OCI-LY7 (cell line): ENCODE measurements around the gene CIB4.

Experiments
- CTCF ChIP-seq: fragments of 200-600 bp; sonication (generic); conservative IDR thresholded peaks from 2 replicates; pipeline ENCODE4 v1.5.1; 2014; ENCODE audit warnings: mild to moderate bottlenecking, antibody characterized with exemption, low read length, moderate library complexity, mixed read lengths
- EZH2phosphoT487 ChIP-seq: fragments of 200-600 bp; sonication (generic); IDR thresholded peaks from 2 replicates; pipeline ENCODE4 v1.6.1; 2018; ENCODE audit warnings: low read depth, borderline replicate concordance, mild to moderate bottlenecking, mixed run types, antibody characterized with exemption, low read length, moderate library complexity, mixed read lengths

GRCh38 chr2:26599387-26599786 is 41.8 kb downstream of the CIB4 start:
- TF ChIP-seq CTCF (no peak), EZH2phosphoT487 (no peak)
